ENCODE data around the gene ANKRD6.

DNA sequence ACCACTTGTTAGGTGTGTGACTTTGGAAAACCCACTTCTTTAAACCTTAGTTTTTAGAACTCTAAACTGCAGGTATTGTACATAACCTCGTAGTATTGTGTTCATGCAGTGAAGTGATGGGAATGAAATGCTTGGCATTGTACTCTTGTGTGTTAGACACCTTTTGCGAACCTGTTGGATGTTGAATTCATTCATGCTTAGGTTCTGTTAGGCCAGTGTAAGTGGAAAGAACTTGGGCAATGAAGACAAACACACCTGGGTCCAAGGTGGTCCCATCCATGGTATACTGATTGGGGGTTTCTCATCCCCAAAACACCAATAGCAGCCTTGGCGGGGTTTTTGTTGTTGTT lies 1.2 kb downstream of the ANKRD6 start:
- TF ChIP-seq, protein P1, sequence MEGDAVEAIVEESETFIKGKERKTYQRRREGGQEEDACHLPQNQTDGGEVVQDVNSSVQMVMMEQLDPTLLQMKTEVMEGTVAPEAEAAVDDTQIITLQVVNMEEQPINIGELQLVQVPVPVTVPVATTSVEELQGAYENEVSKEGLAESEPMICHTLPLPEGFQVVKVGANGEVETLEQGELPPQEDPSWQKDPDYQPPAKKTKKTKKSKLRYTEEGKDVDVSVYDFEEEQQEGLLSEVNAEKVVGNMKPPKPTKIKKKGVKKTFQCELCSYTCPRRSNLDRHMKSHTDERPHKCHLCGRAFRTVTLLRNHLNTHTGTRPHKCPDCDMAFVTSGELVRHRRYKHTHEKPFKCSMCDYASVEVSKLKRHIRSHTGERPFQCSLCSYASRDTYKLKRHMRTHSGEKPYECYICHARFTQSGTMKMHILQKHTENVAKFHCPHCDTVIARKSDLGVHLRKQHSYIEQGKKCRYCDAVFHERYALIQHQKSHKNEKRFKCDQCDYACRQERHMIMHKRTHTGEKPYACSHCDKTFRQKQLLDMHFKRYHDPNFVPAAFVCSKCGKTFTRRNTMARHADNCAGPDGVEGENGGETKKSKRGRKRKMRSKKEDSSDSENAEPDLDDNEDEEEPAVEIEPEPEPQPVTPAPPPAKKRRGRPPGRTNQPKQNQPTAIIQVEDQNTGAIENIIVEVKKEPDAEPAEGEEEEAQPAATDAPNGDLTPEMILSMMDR (IDR thresholded peaks at IDR 0.05) = no peak
- no peak for TF ChIP-seq POLR2A (IDR thresholded peaks at IDR 0.05)
